Ovary (tissue), 9 donors: Measurements from ENCODE around the gene ELL2. TPM values are rescaled to one million over a fixed set of nuclear protein-coding genes. Genes with fewer than 3 reads are reported as not detected.
"Not testable (repeated sequence)": the region's sequence is repeated elsewhere in the genome, so short reads cannot be mapped to it uniquely, and the experiment has no call there.

ENCODE experiments used
- DNase-seq, 5 donors: peaks; one replicate each; pipeline ENCODE4 v3.0.0-alpha.2; 2019 to 2020
- H3K27ac ChIP-seq, 2 donors: fragments of 200-600 bp; one replicate each; pipeline versions ENCODE4 v1.5.1 to v1.8.0; 2019 to 2022
- H3K27me3 ChIP-seq: fragments of 200-600 bp; one replicate; pipeline ENCODE4 v1.8.0; 2022
- H3K36me3 ChIP-seq: fragments of 200-600 bp; sonication (generic); one replicate; pipeline ENCODE4 v1.5.1; 2019
- H3K4me1 ChIP-seq: one replicate; pipeline ENCODE4 v1.8.1; 2013; ENCODE audit warnings: mild to moderate bottlenecking, moderate library complexity; ENCODE audit not compliant: insufficient read depth
- H3K4me3 ChIP-seq: fragments of 200-600 bp; sonication (generic); one replicate; pipeline ENCODE4 v1.5.1; 2017
- H3K9me3 ChIP-seq, 2 donors: fragments of 200-600 bp in 1 of 2; sonication (generic) in 1 of 2; one replicate each; pipeline versions ENCODE4 v1.5.1 to v1.8.1; 2013 to 2019; ENCODE audit warnings: mild to moderate bottlenecking in 1 of 2, moderate library complexity in 1 of 2
- CTCF ChIP-seq, 3 donors: fragments of 450-650 bp in 2 of 3; fragments of 200-600 bp in 1 of 3; IDR thresholded peaks; one replicate each; pipeline versions ENCODE4 v1.5.1 to v1.8.0; 2016 to 2022; ENCODE audit warnings: antibody characterized with exemption in 3 of 3, mild to moderate bottlenecking in 1 of 3
- EP300 ChIP-seq: sonication (generic); formaldehyde crosslinking; IDR thresholded peaks from one replicate; pipeline ENCODE4 v1.6.1; 2017; ENCODE audit warnings: antibody characterized with exemption
- POLR2A ChIP-seq: fragments of 450-650 bp; IDR thresholded peaks from one replicate; pipeline ENCODE4 v1.6.1; 2017; ENCODE audit warnings: antibody characterized with exemption, mild to moderate bottlenecking, moderate library complexity
- WGBS, 3 donors: extraction: QIAGEN DNeasy Blood & Tissue Kit in 1 of 3; methylation state at CpG; one replicate each; pipeline versions ENCODE4 v1.1.5 to v1.1.7; 2013 to 2017; 5-methylcytosine and 5-hydroxymethylcytosine counted together
- intact Hi-C, 4 donors: fragments of 100-400 bp; cut with DNase I; formaldehyde crosslinking; loops; one replicate each; pipeline versions ENCODE4 v1.11.0 to v1.15.1; 2022 to 2023
- polyA plus RNA-seq, 2 donors: library from polyadenylated mRNA; stranded (reverse); fragments of 200-250 nt in 1 of 2; fragments of 350-450 nt in 1 of 2; fragmentation: Illumina TruSeq in 1 of 2; extraction: RNeasy Lipid Tissue Mini Kit (QIAGEN cat#74804) in 1 of 2; gene quantifications; one replicate each; pipeline ENCODE4 v1.2.3, GENCODE V29; 2013 to 2014
- total RNA-seq, 7 donors: library from RNA; depleted of rRNA in 2 of 7; stranded (reverse); fragments of >200 nt in 2 of 7; fragmentation: NEBNext Ultra II Directional in 3 of 7; extraction: Animal tissue kit (Norgen Biotek cat#: 25700) in 3 of 7; gene quantifications; one replicate each; pipeline versions ENCODE4 v1.1.0 to v1.2.4, GENCODE V29; 2016 to 2023
- donor health status: DM: no; HTN: no; CAD: no; lungs with moderate emphysema.
- donor health status: DM: no; HTN: no; CAD: no.
- donor health status: Bipolar disorder and iron deficiency.
- donor health status: DM: yes; HTN: yes; CAD: no.
- donor health status: DM: no; HTN: no; CAD: no.
- donor health status: DM: yes; HTN: yes; CAD: no.

The ELL2 gene
- total and polyA plus RNA-seq, 9 donors: 7.2 to 73.2 (median 25.1) TPM

- Histone ChIP-seq H3K4me1 (no peaks in the 10 kb centered on the region), H3K36me3 (no peaks in the 10 kb centered on the region), H3K9me3 (no peaks in the 10 kb centered on the region), H3K27ac (no peak overlapping the region), H3K4me3 (no peak overlapping the region), H3K27me3 (no peaks in the 10 kb centered on the region)
- DNase-seq: no peak
- 71 to 75% (median 72%) methylated on average over 6 of the region's 6 CpGs for WGBS, 3 donors
- TF ChIP-seq POLR2A: no peak
- TF ChIP-seq EP300: no peak
- TF ChIP-seq CTCF (IDR thresholded peaks at IDR 0.05): no peak
- intact Hi-C loops: no loop called here
Measured at GRCh38 chr5:95927927-95928723, 33.5 kb downstream of the ELL2 start.

GRCh38 chr5:95927300-95927699 lies 34.4 kb downstream of the ELL2 start:
- H3K4me3 ChIP-seq, H3K27ac ChIP-seq, DNase-seq, H3K36me3 ChIP-seq, H3K27me3 ChIP-seq, H3K9me3 ChIP-seq, H3K4me1 ChIP-seq, intact Hi-C loops: not testable (repeated sequence)
- WGBS, 3 donors: 43 to 89% (median 87%) methylated on average over 3 to 13 of the region's 13 CpGs

GRCh38 chr5:95925939-95926338 lies 35.7 kb downstream of the ELL2 start:
- no peak for TF ChIP-seq POLR2A
- no peak for TF ChIP-seq CTCF (IDR thresholded peaks at IDR 0.05)
- TF ChIP-seq EP300: no peak
- H3K4me3 ChIP-seq: no peak overlapping the region
- no peak for DNase-seq
- H3K36me3 ChIP-seq: no peaks in the 10 kb centered on the region
- H3K27me3 ChIP-seq: no peaks in the 10 kb centered on the region
- intact Hi-C loops: no loop called here
- H3K9me3 ChIP-seq: no peaks in the 10 kb centered on the region
- H3K27ac ChIP-seq: no peak overlapping the region
- no peaks in the 10 kb centered on the region for H3K4me1 ChIP-seq

DNA sequence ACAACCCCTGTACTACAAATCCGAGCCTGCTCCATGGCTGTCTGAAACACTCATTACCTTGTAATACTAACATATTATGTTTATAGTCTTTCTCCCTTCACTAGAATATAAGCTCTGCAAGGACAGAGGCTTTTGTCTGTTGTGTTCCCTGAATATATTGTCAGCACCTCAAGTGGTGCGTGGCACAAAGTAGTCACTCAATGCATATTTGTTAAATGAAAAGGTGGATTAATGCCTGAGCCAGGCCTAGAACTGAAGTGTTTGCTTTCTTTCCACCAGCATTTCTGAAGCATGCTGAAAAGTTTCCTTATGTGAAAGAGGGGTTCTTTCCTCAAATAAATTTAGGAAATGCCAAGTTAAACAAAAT lies 36.3 kb downstream of the ELL2 start:
- H3K9me3 ChIP-seq: no peaks in the 10 kb centered on the region
- DNase-seq: no peak
- intact Hi-C loops: no loop called here
- no peaks in the 10 kb centered on the region for H3K36me3 ChIP-seq
- no peaks in the 10 kb centered on the region for H3K4me1 ChIP-seq
- TF ChIP-seq EP300 (no peak), CTCF (IDR thresholded peaks at IDR 0.05) (no peak), POLR2A (no peak)
- no peak overlapping the region for H3K4me3 ChIP-seq
- H3K27me3 ChIP-seq: no peaks in the 10 kb centered on the region
- H3K27ac ChIP-seq: no peak overlapping the region
- WGBS, 3 donors: 95 to 98% (median 96%) methylated on average over 2 of the region's 2 CpGs

- Histone ChIP-seq H3K36me3 (no peaks in the 10 kb centered on the region), H3K9me3 (no peaks in the 10 kb centered on the region), H3K4me3 (no peak overlapping the region), H3K27me3 (no peaks in the 10 kb centered on the region), H3K27ac (no peak overlapping the region), H3K4me1 (no peaks in the 10 kb centered on the region)
- TF ChIP-seq CTCF (IDR thresholded peaks at IDR 0.05) (no peak), EP300 (no peak), POLR2A (no peak)
- intact Hi-C loops: no loop called here
- no peak for DNase-seq
- WGBS, 3 donors: 49 to 61% (median 54%) methylated on average over 4 of the region's 4 CpGs
Measured at GRCh38 chr5:95924720-95925377, 36.8 kb downstream of the ELL2 start.
